HS-5 (cell line): ENCODE results near the gene TPH2.

Source experiments
- DNase-seq: peaks from one replicate; pipeline ENCODE4 v3.0.0-alpha.2; 2012; ENCODE audit warnings: low read depth

TPH2 gene

DNA sequence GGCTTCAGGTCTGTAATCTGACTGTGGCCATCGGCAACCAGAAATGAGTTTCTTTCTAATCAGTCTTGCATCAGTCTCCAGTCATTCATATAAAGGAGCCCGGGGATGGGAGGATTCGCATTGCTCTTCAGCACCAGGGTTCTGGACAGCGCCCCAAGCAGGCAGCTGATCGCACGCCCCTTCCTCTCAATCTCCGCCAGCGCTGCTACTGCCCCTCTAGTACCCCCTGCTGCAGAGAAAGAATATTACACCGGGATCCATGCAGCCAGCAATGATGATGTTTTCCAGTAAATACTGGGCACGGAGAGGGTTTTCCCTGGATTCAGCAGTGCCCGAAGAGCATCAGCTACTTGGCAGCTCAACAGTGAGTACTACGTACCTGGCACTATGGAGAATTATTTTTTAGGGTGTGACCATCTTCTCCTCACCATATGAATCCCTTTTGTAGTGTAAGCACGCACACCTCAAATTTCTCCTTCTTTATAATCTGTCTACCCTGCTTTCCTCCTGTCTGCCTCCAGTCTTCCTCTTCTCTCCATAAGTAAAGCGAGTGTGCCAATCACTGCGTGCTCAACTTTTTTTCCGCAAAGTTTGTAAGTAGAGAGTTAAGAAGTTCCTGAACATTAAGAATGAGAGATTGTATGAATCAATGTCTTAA is at the start of gene TPH2:
Gene TPH2, plus strand, starts transcription at position 118 of the 658 bp plus-strand sequence. Its CDS starts 142 bp downstream, at position 260.
- DNase-seq = no peak

- DNase-seq = no peak
These were observed 48.2 kb upstream of the TPH2 start for GRCh38 chr12:71890475-71890874.

DNA sequence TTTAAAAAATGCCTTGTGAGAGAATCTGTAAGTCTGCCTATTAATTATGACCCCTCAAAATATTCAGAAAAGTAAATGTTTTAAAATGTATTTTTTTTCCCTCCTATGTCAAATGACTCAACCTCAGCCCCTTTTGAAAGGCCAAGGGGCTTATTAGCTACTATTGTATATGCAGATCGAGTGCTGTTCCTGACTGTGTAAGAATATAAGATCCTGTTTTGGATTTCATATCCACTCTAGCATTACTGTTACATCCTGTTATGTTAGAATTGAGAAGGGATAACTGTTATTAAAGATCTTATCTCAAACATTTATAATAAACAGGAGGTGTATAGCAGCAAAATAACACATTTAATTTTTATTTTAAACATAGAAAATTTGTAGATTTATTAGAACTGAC is 46.6 kb upstream of the TPH2 start:
- DNase-seq = no peak

DNA sequence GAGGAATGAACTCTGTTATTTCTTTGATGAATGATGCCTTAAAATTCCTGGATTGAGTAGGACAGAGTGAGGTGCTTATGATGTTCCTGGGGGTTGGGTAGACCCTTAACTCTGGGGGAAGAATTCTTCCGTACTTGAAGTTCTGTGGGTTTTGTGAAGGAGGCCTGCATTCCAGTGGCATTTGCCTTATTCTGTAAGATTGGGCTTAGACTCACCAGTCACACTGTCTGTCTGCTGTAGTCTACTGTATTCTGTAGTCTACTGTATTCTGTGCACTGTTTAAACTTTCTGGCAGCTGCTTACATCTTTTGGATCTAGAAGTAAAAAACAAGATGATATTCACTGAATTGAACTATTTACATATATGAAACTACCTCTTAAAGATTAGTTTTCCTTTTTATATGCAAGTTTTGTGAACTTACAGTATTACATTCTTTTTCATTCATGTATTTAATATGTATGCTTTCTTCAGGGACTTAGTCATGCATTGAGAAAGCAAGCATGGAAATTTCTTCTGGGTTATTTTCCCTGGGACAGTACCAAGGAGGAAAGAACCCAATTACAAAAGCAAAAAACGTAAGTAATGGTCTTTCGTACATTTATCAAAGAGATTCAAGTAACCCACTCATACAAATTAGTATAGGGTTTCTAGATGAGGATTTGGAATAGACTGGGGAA is 42.3 kb upstream of the TPH2 start:
- DNase-seq = no peak

DNA sequence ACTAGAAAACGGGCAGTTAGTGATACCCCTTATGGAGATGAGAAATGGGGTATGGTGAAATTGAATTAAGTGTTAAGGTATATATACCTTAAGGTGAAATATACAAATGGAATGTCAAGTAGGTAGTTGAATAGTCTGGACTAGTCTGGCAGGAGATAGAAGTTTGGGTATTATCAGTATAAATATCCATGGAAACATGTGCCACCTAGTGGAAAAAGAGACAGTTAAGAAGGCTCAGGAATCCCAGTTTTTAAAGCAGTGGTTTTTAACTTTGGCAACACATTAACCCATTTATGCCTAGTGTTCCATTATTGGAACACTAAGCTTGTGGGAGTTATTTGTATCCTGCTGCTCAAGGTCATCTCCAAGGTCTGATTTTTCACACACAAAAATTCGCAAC is 38.6 kb upstream of the TPH2 start:
- DNase-seq = peak; percentile 9

- no peak for DNase-seq
These were observed 34.0 kb upstream of the TPH2 start for GRCh38 chr12:71904629-71905028.

DNA sequence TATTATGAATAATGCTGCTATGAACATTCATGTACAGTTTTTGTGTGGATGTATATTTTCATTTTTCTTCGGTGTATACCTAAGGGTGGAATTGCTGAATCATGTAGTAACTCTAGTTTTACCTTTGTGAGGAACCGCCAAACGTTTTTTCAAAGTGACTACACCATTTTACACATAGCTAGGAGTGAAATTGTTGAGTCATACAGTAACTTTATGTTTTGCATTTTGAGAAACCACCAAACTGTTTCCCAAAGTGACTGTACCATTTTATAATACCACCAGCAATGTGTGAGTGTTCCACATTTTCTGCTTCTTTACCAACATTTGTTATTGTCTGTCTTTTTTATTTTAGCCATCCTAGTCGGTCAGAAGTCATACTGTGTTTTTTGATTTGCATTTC is 3.1 kb upstream of the TPH2 start:
- no peak for DNase-seq

- no peak for DNase-seq
These were observed 1.4 kb downstream of the TPH2 start for GRCh38 chr12:71940068-71940467.

GRCh38 chr12:71941174-71941573 is 2.5 kb downstream of the TPH2 start:
- no peak for DNase-seq

- no peak for DNase-seq
These were observed 3.6 kb downstream of the TPH2 start for GRCh38 chr12:71942259-71942658.

GRCh38 chr12:71942703-71943102 is 4.1 kb downstream of the TPH2 start:
- DNase-seq = no peak

DNA sequence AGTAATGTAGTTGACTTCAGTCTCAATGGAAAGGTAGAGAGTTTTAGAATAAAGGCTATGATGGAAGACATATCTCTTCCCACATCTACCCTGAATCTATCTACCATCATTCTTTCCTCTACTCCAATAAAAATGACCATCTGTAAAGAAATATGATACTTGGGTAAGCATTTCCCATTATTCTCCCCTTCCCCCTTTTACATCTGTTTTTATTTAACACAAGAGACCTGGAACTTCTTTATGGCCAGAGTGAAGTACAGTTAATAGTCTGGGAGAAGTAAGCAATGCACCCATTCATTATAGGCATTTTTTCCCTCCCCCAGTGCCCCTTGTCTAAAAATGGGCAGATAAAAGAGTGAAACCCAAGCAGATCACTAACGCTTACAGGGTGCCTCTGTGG is 6.5 kb downstream of the TPH2 start:
- no peak for DNase-seq

- DNase-seq = no peak
These were observed 7.2 kb downstream of the TPH2 start for GRCh38 chr12:71945883-71946282.

DNA sequence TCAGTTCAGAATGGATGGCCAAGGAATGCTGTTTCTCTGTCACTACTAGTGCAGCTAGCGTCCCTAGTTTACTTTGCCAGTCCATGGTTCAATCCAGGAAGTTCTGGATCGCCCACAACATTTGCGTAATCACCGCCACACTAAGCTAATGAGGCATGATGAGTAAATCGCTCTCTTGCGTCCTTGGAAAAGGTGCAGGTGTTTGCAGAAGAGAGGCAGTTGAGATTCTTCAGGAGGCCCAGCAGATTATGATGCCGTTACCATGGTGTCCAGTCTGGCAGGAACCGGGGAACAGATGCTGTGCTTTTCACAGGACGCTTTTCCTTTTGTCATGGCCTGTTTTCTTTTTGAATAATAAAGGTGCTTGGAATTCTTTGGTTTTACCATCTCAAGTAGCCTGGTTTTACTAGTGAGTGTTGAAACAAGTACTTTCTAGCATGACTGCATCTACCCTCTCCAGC is 9.0 kb downstream of the TPH2 start:
- DNase-seq = no peak

GRCh38 chr12:71948390-71948789 is 9.7 kb downstream of the TPH2 start:
- no peak for DNase-seq

- DNase-seq = no peak
These were observed 11.0 kb downstream of the TPH2 start for GRCh38 chr12:71949646-71950045.

- DNase-seq = no peak
These were observed 11.8 kb downstream of the TPH2 start for GRCh38 chr12:71950404-71950803.

GRCh38 chr12:71950819-71951218 is 12.2 kb downstream of the TPH2 start:
- no peak for DNase-seq

DNA sequence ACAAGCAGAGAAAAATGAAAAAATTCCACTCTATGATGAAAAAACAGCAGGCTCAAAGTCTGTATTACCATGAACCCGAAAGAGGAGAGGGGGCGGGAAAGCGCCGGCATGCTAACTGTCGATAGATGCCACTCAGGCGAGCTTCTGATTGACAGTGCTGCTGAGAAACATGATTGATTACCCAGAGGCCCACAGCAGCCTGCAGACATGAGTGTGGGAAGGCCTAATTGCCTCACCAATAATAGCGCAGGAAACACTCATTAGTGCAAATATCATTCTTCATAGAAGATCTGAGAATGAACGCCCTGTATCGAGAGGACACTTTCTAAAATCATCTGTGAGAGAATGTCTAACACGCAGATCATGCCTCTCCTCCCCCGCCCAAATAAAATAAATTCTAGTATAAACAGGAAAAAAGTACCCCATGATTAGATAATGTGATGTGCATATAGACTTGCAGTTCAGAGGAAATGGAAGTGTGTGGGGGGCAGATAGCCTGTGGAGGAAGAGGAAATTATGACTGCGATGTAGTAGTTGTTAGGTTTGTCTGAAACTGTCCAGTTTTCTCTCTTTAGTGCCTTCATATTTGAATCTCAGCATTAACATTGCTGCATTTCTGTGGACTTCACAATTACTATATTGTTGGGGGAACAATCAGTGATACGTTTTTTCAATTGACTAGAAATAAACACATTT is 15.6 kb downstream of the TPH2 start:
- no peak for DNase-seq

GRCh38 chr12:71954861-71955260 is 16.2 kb downstream of the TPH2 start:
- no peak for DNase-seq

DNA sequence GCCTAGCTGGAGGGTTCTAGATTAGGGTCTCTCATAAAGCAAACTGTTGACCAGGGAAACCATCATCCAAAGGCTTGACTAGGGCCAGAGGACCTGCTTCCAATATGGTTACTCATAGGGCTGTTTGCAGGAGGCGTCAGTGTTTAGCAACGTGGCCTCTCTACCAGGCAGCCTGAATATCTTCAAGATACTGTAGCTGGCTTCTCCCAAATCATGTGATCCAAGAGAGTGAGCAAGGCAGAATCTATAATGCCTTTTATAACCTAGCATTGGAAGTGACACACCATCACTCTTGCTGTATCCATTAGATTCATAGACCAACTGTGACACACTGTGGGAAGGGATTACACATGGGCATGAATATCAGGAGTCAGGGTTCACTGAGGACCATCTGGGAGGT is 17.3 kb downstream of the TPH2 start:
- DNase-seq = no peak

GRCh38 chr12:71958056-71958455 is 19.4 kb downstream of the TPH2 start:
- peak; percentile 43 for DNase-seq

DNA sequence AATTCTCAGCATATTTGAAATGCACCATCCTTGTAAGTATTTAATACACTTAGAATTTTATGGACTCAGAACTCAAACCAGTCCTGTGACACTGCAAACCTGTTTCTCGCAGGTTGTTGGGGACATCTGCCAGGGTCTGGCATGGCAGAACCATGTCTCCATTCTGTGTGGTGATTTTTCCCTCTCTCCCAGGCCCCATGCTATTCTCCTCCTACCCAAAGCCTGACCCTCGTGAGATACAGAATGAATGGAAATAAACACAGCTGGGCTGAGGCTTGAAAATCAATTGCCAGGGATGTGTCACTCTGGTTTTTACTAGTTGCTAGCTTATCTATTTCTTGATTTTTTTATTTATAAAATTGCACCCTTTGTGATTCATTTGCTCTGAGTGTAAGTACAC is 19.8 kb downstream of the TPH2 start:
- DNase-seq = no peak
